T-helper 2 cell treated with Interferon-gamma antibody and Interleukin-4, amounts not matched to agents 100 ng/mL and 5 ng/mL, for 36 hours (primary cell): Measurements from ENCODE around the gene TOMM7. TPM values are rescaled to one million over a fixed set of nuclear protein-coding genes. Genes with fewer than 3 reads are reported as not detected.
"Not testable (repeated sequence)": the region's sequence is repeated elsewhere in the genome, so short reads cannot be mapped to it uniquely, and the experiment has no call there.

Experiments used
- intact Hi-C: fragments of 100-400 bp; cut with micrococcal nuclease; formaldehyde crosslinking; loops from one replicate; pipeline ENCODE4 v1.15.1; 2023
- total RNA-seq: library from RNA; stranded (reverse); gene quantifications from 2 replicates; pipeline ENCODE4 v1.2.3, GENCODE V29; 2022

Gene TOMM7
- total RNA-seq, 1 donor from 2014 or later: 264 TPM

DNA sequence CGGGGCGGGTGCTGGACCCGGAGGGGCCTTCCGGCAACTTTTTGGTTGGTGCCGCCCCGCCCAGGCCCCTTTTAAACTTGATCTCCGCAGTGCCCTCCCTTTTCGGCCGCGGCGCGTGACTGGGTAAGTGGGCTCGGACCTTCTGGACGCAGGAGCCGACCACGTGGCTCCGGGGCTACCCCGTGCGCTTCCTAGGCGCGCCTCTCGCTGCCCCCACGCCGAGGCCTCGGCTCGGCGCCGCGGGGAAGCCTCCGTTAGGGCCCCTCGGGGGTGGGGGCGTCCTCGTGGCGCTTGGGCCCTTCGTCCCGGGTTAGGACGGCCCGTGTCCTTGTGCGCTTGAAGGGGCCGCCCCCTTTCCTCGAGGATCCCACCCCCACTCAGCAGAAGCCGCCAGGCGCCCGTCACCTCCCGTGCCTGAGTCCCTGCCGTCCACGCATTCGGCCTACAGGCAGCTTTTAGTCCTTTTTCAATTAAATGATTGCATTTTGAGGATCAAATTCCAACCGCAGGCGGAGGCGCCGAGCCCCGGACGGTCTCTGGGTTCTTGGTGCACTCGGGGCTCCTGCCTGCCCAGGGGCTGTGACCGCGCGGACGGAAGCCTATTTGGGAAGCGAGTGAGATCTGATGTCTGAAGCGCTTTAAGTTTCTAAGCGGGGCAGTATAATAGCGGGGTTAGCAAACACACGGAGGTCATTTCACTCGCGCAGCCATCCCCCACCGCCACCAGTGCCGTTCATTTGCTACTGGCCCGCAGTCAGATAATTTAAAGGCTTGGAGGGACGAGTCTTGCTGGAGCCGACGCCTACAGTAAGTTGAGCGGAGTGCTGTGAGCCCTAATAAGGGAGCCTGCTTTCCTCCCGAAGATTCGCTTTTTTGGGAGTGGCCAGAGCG lies 31.8 kb upstream of the TOMM7 start:
- intact Hi-C loops: loop anchor here (1.0 to 2.0 kb wide), 5 partner anchors 31 to 328 kb away; partner anchors contain the start of genes HYCC1, NUP42 and TOMM7

DNA sequence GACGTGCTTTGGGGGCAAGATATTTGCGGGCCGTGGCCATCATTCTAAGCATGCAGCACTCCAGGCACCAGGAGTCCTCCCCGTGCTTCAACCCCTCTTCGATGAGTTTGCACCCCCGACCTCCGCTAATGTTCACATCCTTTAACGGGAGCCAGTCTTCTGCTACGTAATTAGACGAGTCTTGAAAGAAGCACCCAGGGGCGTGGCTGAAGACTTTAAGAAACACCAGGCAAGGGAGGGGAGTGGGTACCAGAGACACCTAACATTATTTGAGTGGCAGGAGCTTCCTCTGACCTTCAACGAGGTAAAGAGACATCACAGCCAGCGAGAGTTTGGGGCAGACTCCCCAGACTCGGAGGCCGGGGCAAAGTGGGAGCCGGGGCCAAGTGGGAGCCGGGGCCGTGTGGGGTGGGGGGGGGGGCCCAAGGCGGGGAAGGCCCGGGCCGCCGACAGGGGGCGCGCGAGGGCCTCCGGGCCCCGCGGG lies 31.1 kb upstream of the TOMM7 start:
- intact Hi-C loops: loop anchor here (1.0 to 2.0 kb wide), 5 partner anchors 31 to 329 kb away; partner anchors contain the start of genes HYCC1, NUP42 and TOMM7

GRCh38 chr7:22853138-22853537 lies 30.5 kb upstream of the TOMM7 start:
- intact Hi-C loops: no loop called here

GRCh38 chr7:22851145-22851544 lies 28.5 kb upstream of the TOMM7 start:
- intact Hi-C loops: no loop called here

DNA sequence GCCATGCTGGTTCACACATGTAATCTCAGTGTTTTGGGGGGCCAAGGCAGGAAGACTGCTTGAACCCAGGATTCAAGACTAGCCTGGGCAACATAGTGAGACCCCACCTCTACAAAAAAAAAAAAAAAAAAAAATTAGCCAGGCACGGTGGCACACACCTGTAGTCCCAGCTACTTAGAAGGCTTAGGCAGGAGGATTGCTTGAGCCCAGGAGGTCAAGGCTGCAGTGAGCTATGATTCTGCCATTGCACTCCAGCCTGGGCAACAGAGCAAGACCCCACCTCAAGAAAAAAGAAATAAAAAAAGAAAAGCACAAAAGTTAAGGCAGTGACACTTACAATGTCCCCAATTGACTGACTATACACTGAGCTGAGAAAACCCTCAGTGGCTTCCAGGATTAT lies 27.7 kb upstream of the TOMM7 start:
- intact Hi-C loops: not testable (repeated sequence)

DNA sequence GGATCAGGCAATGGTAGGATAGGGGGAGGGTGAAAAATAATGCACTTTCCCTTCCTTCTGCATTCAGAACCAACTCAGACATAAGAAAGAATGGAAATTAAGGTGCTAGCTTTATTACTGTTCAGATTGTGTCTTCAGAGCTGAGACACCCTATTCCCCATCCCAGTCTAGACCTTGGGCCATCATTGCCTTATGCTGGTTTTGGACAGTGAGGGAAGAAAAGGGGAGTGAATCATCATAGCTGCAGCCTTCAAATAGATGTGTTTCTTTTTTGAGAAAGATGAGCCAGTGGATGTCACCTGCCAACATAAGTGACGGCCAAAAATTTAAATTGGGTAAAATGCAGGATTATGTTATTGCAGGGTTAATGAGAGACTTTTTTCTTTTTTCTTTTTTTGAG lies 27.0 kb upstream of the TOMM7 start:
- intact Hi-C loops: no loop called here

GRCh38 chr7:22849172-22849571 lies 26.5 kb upstream of the TOMM7 start:
- intact Hi-C loops: no loop called here

DNA sequence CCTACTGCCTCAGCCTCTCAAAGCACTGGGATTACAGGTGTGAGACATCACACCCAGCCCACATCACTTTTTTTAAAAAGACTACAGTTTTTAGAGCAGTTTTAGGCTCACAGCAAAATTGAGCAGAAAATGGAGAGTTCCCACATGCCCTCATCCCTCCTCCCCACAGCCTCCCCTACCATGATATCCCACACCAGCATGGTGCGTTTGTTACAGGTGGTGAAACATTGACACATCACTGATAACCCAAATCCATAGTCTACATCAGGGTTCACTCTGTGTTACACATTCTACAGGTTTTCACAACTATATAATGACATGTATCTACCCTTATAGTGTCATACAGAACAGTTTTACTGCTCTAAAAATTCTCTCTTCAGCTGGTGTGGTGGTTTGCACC lies 24.3 kb upstream of the TOMM7 start:
- intact Hi-C loops: no loop called here

- intact Hi-C loops: no loop called here
Observed at GRCh38 chr7:22845221-22845834, 22.7 kb upstream of the TOMM7 start.

GRCh38 chr7:22843681-22844309 lies 21.1 kb upstream of the TOMM7 start:
- intact Hi-C loops: no loop called here

DNA sequence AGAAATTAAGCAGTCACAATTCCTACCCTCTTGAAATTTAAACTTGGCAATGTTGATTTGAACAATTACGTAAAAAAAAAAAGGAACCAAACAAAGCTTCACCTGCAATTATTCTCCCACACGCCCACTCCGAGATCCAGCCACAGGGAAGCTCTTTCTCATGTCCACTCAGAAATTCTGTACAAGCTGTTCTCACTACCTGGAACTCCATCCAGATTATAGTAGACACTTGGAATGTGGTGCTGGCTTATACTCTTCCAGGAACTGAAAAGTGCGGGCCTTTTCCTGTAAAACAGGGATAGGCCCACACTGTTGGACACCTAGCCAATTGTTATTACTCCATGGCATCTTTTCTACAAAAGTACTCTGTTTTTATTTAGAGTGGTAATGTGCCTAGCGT lies 20.3 kb upstream of the TOMM7 start:
- intact Hi-C loops: no loop called here

DNA sequence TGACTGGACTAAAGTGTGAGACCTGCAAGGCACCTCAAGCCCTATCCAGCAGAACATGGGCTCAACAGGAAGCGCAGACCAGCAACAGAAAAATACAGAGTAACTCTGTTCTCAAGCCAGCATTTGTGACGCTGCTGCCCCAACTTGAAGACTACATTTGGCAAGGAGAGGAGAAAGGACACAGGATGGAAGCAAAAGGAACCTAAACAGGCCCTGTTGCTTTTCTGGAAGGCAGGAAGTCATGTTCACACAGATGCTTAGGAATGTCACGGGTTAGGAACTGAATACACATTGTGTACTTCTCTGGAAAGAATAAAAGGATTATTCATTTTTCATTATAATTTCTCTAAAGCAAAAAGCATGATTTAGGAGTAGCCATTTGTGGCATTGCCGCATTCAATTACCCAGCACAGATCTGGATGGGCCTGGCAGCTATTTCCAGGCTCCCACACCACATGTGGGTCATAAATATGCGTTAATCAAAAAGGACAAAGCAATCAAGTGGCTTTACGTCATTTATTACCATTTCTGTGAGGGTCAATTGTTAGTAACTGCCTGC lies 19.8 kb upstream of the TOMM7 start:
- intact Hi-C loops: no loop called here

GRCh38 chr7:22841954-22842353 lies 19.3 kb upstream of the TOMM7 start:
- intact Hi-C loops: no loop called here

DNA sequence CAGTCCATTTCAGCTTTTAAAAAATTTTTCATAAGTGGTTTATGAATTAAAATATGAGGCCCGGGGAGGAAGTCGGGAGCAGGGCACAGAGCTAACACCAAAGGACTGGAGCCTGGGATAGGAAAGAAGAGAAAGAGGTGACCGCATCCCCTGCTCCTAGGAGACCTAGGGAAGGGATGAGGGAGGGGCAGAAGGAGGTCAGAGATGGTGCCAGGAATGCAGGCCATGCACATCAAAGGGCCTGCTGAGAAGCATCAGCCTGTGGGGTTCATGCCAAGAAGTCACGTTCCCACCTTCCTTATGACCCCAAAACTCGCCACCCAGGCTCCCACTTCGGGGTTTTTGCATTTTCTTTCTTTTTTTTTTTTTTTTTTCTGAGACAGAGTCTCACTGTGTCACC lies 14.7 kb upstream of the TOMM7 start:
- intact Hi-C loops: no loop called here

DNA sequence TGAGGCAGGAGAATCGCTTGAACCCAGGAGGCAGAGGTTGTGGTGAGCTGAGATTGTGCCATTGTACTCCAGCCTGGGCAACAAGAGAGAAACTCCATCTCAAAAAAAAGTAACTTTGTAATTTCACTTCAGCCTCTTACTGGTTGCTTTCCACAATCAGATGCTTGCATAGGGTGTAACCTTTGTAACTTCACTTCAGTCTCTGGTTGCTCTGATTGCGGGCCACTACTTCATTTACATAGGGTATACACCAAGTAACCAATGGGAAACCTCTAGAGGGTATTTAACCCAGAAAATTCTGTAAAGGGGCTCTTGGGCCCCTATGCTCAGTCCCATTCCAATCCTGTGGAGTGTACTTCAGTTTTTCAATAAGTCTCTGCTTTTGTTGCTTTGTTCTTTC lies 13.9 kb upstream of the TOMM7 start:
- intact Hi-C loops: not testable (repeated sequence)

GRCh38 chr7:22833957-22834356 lies 11.3 kb upstream of the TOMM7 start:
- intact Hi-C loops: no loop called here

DNA sequence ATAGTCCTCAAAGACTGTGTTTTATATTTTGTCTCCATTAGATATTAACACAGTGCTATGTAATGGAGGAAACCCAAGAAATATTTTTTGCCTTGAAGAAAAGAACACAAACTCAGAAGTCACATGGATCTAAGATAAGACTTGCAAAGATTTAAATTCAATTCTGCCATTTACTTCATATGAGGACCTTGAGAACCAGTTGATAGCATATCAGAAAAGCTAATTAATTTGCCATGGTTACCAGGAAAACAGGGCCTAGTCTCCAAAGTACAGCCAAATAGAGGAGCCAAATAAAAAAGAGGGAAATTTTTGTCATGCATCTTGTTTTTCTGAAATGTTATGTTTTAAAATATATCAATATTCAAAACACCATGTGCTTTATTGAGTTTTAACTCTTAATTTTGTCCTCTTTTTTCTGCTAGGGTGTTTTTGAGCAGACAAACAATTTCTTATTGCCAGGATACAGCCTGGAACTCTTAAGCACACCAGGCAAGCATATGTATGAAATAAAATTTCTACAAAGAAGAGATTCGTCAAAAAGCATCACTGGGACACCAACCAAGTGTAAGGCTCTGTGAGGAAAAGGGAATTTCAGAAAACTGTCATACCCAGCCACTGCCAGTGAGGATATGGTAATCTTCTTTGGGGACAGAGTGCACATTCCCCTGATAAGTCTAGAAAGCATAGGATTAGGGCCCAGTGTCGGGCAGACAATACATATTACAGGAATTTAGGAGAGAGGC lies 10.6 kb upstream of the TOMM7 start:
- intact Hi-C loops: no loop called here

DNA sequence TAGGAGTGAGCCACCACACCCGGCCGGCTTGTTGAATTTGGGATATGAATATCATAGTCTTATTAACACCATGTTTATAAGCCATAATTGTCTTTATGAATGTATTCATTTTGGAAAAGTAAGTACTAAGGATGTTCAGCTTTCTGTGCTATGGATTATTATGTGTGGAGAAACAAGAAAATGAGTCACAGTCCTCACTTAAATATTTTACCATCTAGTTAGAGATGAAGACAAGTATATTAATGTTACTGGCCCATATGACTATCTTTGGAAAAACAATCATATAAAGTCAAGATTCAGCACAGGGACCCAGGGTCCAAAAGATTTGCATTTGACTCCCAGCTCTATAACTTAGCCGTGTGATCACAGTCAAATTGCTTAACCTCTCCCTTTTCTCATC lies 9.8 kb upstream of the TOMM7 start:
- intact Hi-C loops: no loop called here

GRCh38 chr7:22831602-22832305 lies 9.1 kb upstream of the TOMM7 start:
- intact Hi-C loops: no loop called here

GRCh38 chr7:22827563-22827962 lies 4.9 kb upstream of the TOMM7 start:
- intact Hi-C loops: loop anchor here (10.0 kb wide), 1 partner anchor 647 kb away; the partner anchor contains the start of gene IGF2BP3
